HG03045 (cell line): Measurements from ENCODE around the gene AMBP.
"Not testable (repeated sequence)": the region's sequence is repeated elsewhere in the genome, so short reads cannot be mapped to it uniquely, and the experiment has no call there.

Experiments used
- ATAC-seq: cut with Tn5 transposase; IDR thresholded peaks from one replicate; pipeline ENCODE4 v1.9.1; 2021; ENCODE audit warnings: mild to moderate bottlenecking, moderate library complexity; ENCODE audit not compliant: unreplicated experiment

AMBP gene

DNA sequence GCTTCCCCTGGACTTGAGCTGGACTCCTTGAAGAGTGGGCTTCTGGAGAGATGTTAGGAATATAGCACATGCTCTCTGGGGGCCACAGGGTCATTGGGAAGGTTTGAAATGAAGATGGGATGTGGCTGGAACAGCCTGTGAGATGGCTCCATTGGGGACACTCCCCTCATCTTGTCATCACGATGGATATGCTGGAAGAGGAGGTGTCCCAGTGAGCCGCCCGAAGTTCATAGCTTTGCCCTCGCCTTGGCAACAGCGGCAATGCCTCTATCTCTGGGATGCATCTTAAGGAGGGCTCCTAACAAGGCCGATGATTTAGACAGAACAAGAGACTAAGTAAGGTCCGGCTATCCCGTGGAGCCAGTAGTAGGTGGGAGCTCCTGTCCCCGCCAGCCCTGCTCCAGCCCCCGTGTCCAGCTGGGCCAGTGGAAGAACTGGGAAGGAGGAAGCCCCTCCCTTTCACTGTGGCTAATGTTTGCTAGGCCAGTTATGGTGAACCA lies 23.9 kb downstream of the AMBP start:
- ATAC-seq = no peak

- no peak for ATAC-seq
Observed at GRCh38 chr9:114053246-114054005, 24.7 kb downstream of the AMBP start.

GRCh38 chr9:114051706-114052105 lies 26.4 kb downstream of the AMBP start:
- no peak for ATAC-seq

DNA sequence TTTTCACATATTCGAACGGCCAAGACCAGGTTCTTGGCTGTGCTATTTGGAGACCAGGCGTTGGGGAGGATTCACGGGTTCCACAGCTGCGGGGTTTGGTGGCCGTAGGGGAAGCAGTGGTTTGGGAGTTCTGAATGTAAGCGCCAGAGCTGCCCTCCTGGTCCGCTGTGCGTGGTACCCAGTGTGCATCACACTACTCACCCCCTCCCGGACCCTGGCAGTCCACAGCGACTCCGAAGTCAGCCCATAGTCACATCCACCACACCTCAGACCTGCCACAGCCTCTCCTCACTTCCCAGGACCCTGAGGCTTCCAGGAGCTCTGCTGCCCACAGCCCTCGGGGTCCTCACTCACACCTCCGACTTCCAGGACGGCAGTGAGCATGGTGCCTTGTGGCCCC lies 26.8 kb downstream of the AMBP start:
- ATAC-seq = no peak

DNA sequence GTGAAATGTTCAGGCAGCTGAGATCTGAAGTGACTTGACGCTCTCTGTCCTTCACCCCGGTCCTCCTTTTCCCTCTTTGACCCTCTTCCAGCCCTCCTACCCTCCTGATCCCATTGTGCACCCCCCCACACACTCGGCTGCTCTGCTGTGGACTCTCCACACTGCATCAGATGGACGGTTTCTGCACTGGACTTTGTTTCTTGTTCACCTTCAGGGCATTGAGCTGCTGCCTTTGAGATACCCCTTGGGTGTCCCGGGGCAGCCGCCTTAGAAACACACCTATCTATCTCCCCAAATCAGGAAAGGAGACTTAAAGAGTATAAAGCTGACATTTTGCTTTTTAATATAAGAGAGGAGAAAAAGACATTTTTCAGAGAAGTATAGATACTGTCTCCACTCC lies 27.5 kb downstream of the AMBP start:
- no peak for ATAC-seq

- ATAC-seq = no peak
Observed at GRCh38 chr9:114050226-114050568, 27.9 kb downstream of the AMBP start.

DNA sequence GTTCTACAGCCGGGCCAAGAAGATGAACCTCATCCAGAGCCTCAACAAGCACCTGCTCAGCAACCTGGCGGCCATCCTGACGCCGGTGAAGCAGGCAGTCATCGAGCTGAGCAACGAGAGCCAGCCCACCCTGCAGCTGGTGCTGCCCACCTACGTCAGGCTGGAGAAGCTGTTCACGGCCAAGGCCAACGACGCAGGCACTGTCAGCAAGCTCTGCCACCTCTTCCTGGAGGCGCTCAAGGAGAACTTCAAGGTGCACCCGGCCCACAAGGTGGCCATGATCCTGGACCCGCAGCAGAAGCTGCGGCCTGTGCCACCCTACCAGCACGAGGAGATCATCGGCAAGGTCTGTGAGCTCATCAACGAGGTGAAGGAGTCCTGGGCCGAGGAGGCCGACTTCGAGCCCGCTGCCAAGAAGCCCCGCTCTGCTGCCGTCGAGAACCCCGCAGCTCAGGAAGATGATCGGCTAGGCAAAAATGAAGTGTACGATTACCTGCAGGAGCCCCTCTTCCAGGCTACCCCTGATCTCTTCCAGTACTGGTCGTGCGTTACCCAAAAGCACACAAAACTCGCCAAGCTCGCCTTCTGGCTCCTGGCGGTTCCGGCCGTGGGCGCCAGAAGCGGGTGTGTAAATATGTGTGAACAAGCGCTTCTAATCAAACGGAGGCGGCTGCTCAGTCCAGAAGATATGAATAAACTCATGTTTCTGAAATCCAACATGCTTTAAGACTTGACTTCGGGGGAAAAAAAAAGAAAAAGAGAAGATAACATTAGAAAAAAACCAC lies 28.5 kb downstream of the AMBP start:
- no peak for ATAC-seq

- no peak for ATAC-seq
Observed at GRCh38 chr9:114048533-114049415, 29.3 kb downstream of the AMBP start.

GRCh38 chr9:114047717-114048116 lies 30.4 kb downstream of the AMBP start:
- ATAC-seq = no peak

GRCh38 chr9:114046875-114047274 lies 31.2 kb downstream of the AMBP start:
- ATAC-seq = no peak

GRCh38 chr9:114046237-114046755 lies 31.8 kb downstream of the AMBP start:
- ATAC-seq = no peak

- ATAC-seq = not testable (repeated sequence)
Observed at GRCh38 chr9:114043660-114044059, 34.4 kb downstream of the AMBP start.

GRCh38 chr9:114039484-114039883 lies 38.6 kb downstream of the AMBP start:
- ATAC-seq = no peak

GRCh38 chr9:114038724-114039313 lies 39.3 kb downstream of the AMBP start:
- ATAC-seq = no peak

GRCh38 chr9:114037961-114038723 lies 40.0 kb downstream of the AMBP start:
- ATAC-seq = no peak

DNA sequence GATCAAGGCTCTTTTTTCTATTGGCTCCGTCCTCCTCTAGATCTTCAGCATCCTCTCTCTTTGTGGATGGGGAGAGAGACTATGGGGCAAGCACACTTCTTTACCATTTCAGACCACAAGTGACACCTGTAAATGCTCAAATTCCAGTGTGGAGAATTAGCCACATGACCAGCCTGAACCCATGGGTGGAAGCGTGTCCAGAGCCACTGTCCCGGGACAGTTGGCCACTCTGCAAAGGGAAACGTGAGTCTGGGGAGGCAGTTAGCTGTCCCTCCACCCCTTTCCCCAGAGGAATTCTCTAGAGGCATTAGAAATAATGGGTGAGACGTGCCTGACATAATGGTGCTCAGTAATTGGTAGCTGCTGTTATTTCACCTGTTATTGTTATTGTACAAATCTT lies 40.9 kb downstream of the AMBP start:
- no peak for ATAC-seq

- ATAC-seq = no peak
Observed at GRCh38 chr9:114035845-114036801, 42.0 kb downstream of the AMBP start.

DNA sequence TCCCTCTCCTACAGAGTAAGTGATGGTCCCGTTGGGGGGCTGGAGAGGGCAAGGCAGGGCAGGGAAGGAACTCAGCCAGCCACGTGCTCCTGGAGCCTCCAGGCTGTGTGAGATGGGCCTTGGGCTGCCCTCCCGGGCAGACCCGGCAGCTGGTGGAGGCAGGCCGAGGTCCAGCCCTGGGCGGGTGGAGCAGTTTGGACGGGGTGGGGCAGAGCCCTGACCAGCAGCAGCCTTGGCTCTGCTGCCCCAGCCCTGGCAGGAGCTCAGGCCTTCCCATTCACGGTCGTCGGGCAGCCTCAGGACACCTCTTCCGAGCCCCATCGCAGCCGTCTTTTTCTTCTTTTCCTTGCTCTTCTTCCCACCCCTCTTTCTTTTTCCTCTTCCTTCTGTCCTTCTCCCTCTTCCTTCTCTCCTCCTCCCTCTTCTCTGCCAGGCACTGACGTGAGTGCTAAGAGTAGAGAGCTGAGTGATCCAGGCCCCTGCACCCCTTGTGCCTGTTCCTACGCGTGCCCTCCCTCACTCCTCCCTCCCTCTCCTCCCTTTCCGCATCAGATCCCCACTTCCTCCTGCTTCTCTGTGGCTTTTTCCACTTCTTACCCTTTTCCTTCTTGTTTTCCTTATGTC lies 42.8 kb downstream of the AMBP start:
- ATAC-seq = no peak
